HepG2 (cell line): ENCODE results near the gene HELLS. TPM values are rescaled to one million over a fixed set of nuclear protein-coding genes. Genes with fewer than 3 reads are reported as not detected.

Experiments
- FOXA1 ChIP-seq, 2 experiments: fragments of 450-650 bp in 1 of 2; sonication (generic) in 1 of 2; formaldehyde crosslinking in 1 of 2; IDR thresholded peaks; 2 replicates each; pipeline versions ENCODE4 v1.4.0 to v1.6.1; 2016 to 2020; ENCODE audit warnings: missing genetic modification reagents in 1 of 2
- HMGA1 ChIP-seq: sonication (generic); formaldehyde crosslinking; conservative IDR thresholded peaks from 2 replicates; pipeline ENCODE4 v1.4.0; 2020; ENCODE audit warnings: missing genetic modification reagents
- JUN ChIP-seq: sonication (generic); formaldehyde crosslinking; IDR thresholded peaks from 2 replicates; pipeline ENCODE4 v1.4.0; 2020; ENCODE audit warnings: mild to moderate bottlenecking, missing genetic modification reagents
- KLF15 ChIP-seq: sonication (generic); formaldehyde crosslinking; IDR thresholded peaks from 2 replicates; pipeline ENCODE4 v1.8.1; 2023; ENCODE audit warnings: borderline replicate concordance, mild to moderate bottlenecking, inconsistent platforms, missing genetic modification reagents, mixed read lengths
- MLLT10 ChIP-seq: sonication (generic); formaldehyde crosslinking; IDR thresholded peaks from 2 replicates; pipeline ENCODE4 v1.4.0; 2020; ENCODE audit warnings: missing genetic modification reagents
- NCOA2 ChIP-seq: sonication (generic); formaldehyde crosslinking; IDR thresholded peaks from 2 replicates; pipeline ENCODE4 v1.8.0; 2022; ENCODE audit warnings: inconsistent platforms
- NFYC ChIP-seq: IDR thresholded peaks from 2 replicates; pipeline ENCODE4 v1.6.1; 2016; ENCODE audit warnings: missing genetic modification reagents, missing compliant biosample characterization
- POLR2AphosphoS2 ChIP-seq: IDR thresholded peaks from 2 replicates; pipeline ENCODE4 v1.6.1; 2011; ENCODE audit warnings: low read depth, low read length, improper control_type of control experiment
- TSC22D2 ChIP-seq: sonication (generic); formaldehyde crosslinking; IDR thresholded peaks from 2 replicates; pipeline ENCODE4 v1.5.1; 2020; ENCODE audit warnings: missing genetic modification reagents, mild to moderate bottlenecking, borderline replicate concordance
- XRCC5 ChIP-seq: fragments of 200-400 bp; formaldehyde crosslinking; optimal IDR thresholded peaks from 2 replicates; pipeline ENCODE3; 2017; ENCODE audit warnings: mild to moderate bottlenecking, low read length
- ZEB1 ChIP-seq: IDR thresholded peaks from 2 replicates; pipeline ENCODE4 v1.6.1; 2012; ENCODE audit warnings: mild to moderate bottlenecking, low read depth, inconsistent platforms; ENCODE audit not compliant: insufficient replicate concordance
- ZFY ChIP-seq: sonication (generic); formaldehyde crosslinking; IDR thresholded peaks from 2 replicates; pipeline ENCODE4 v1.4.0; 2020; ENCODE audit warnings: missing genetic modification reagents
- ZKSCAN1 ChIP-seq: fragments of 150-350 bp; IDR thresholded peaks from 2 replicates; pipeline ENCODE4 v1.6.1; 2014; ENCODE audit warnings: low read length
- ZNF235 ChIP-seq: sonication (generic); formaldehyde crosslinking; IDR thresholded peaks from 2 replicates; pipeline ENCODE4 v1.8.1; 2023; ENCODE audit warnings: mild to moderate bottlenecking, missing genetic modification reagents, borderline replicate concordance
- ZNF33A ChIP-seq: sonication (generic); formaldehyde crosslinking; IDR thresholded peaks from 2 replicates; pipeline ENCODE4 v1.5.1; 2020; ENCODE audit warnings: missing genetic modification reagents, mild to moderate bottlenecking, moderate library complexity, borderline replicate concordance
- ZNF501 ChIP-seq: sonication (generic); formaldehyde crosslinking; IDR thresholded peaks from 2 replicates; pipeline ENCODE4 v1.5.1; 2020; ENCODE audit warnings: mild to moderate bottlenecking, moderate library complexity, missing genetic modification reagents
- ZNF644 ChIP-seq: IDR thresholded peaks from 2 replicates; pipeline ENCODE4 v1.6.1; 2016; ENCODE audit warnings: low read depth
- ZNF747 ChIP-seq: sonication (generic); formaldehyde crosslinking; IDR thresholded peaks from 2 replicates; pipeline ENCODE4 v1.8.1; 2023; ENCODE audit warnings: missing genetic modification reagents, mild to moderate bottlenecking, borderline replicate concordance
- polyA plus RNA-seq, 8 experiments: library from polyadenylated mRNA; depleted of rRNA in 3 of 8; stranded (reverse) in 7 of 8; unstranded in 1 of 8; fragments of >200 nt; fragmentation: Illumina TruSeq in 4 of 8; extraction: Trizol in 4 of 8; gene quantifications; 2 replicates each; pipeline versions ENCODE4 v1.2.1 to v1.2.3, GENCODE V29; 2011 to 2016; ENCODE audit warnings: low read depth in 4 of 8, missing spikeins in 1 of 8, mixed read lengths in 1 of 8; ENCODE audit not compliant: insufficient read depth in 1 of 8
- total RNA-seq, 5 experiments: library from RNA; depleted of rRNA; stranded (reverse); fragments of >200 nt; fragmentation: Illumina TruSeq; extraction: Trizol; gene quantifications; 2 replicates each; pipeline ENCODE4 v1.2.3, GENCODE V29; 2016; ENCODE audit warnings: low read depth in 1 of 5
- TF ChIP-seq, protein P1 (sequence below): sonication (generic); formaldehyde crosslinking; IDR thresholded peaks from 2 replicates; pipeline ENCODE4 v1.8.0; 2022; ENCODE audit warnings: mild to moderate bottlenecking, missing genetic modification reagents
- TF ChIP-seq, protein P2 (sequence below): sonication (generic); formaldehyde crosslinking; IDR thresholded peaks from 2 replicates; pipeline ENCODE4 v1.5.0; 2020; ENCODE audit warnings: mild to moderate bottlenecking, missing genetic modification reagents
- TF ChIP-seq, protein P3 (sequence below): sonication (generic); formaldehyde crosslinking; IDR thresholded peaks from 2 replicates; pipeline ENCODE4 v1.4.0; 2020; ENCODE audit warnings: missing genetic modification reagents, low read depth, mild to moderate bottlenecking, borderline replicate concordance
- TF ChIP-seq, protein P4 (sequence below): sonication (generic); formaldehyde crosslinking; IDR thresholded peaks from 2 replicates; pipeline ENCODE4 v1.4.0; 2020; ENCODE audit warnings: mild to moderate bottlenecking, missing genetic modification reagents
- TF ChIP-seq, protein P5 (sequence below): IDR thresholded peaks from 2 replicates; pipeline ENCODE4 v1.6.1; 2016; ENCODE audit warnings: missing compliant biosample characterization, missing genetic modification reagents, borderline replicate concordance

The HELLS gene
- total and polyA plus RNA-seq, 2 of the 13 experiments (the other 11 are each of a cell fraction or from before 2014, with no cell fraction given) = 22.6 to 84.6 TPM

DNA sequence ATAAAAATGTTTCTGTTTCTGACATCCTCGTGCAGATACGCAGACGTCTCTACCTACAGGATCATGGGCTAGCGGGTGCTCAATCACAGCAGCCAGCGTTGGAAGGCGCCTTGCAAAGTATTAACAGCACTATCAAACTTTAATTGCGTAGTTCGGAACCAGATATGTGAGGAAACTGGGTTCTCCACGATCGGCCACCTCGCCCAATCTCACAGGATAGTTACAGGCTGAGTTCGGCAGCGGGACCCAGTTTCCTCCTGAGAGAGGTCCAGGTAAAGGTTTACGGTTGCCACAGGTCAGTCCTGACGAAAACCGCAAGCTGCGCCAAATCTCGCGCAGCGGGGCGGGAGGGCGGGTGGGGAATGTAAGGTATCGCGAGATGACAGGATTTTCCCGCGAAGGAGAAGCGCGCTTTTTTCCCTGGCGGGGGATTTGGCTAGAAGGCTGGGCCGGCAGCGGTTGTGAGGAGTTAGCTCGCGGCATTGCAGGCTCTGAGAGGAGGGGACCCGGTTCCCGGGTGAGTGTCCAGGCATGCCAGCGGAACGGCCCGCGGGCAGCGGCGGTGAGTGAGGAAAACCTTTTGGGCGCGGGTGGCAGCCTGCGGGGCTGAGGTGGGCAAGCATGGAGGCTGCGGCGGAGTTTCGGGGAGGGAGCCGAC lies at the start of gene HELLS (continued):
- TF ChIP-seq FOXA1 (IDR thresholded peaks at IDR 0.05) (no peak), FOXA1 (CRISPR knock-in tag; IDR thresholded peaks at IDR 0.05) (no peak), JUN (no peak), ZNF644 (CRISPR knock-in tag) (no peak), ZNF501 (CRISPR knock-in tag) (no peak), HMGA1 (CRISPR knock-in tag) (no peak), POLR2AphosphoS2 (no peak), NFYC (no peak), ZFY (peak; percentile 72), XRCC5 (no peak), ZNF747 (CRISPR knock-in tag) (no peak), MLLT10 (CRISPR knock-in tag) (no peak), ZNF235 (no peak), NCOA2 (CRISPR knock-in tag) (no peak), TSC22D2 (CRISPR knock-in tag) (peak; percentile 46; the same call in 1 of the 2 replicates), KLF15 (CRISPR knock-in tag) (peak; percentile 36; the same call in 1 of the 2 replicates), ZKSCAN1 (no peak), ZEB1 (peak; percentile 93), ZNF33A (CRISPR knock-in tag) (no peak)
- TF ChIP-seq, protein P1, sequence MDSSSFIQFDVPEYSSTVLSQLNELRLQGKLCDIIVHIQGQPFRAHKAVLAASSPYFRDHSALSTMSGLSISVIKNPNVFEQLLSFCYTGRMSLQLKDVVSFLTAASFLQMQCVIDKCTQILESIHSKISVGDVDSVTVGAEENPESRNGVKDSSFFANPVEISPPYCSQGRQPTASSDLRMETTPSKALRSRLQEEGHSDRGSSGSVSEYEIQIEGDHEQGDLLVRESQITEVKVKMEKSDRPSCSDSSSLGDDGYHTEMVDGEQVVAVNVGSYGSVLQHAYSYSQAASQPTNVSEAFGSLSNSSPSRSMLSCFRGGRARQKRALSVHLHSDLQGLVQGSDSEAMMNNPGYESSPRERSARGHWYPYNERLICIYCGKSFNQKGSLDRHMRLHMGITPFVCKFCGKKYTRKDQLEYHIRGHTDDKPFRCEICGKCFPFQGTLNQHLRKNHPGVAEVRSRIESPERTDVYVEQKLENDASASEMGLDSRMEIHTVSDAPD (CRISPR knock-in tag) = no peak
- TF ChIP-seq, protein P2, sequence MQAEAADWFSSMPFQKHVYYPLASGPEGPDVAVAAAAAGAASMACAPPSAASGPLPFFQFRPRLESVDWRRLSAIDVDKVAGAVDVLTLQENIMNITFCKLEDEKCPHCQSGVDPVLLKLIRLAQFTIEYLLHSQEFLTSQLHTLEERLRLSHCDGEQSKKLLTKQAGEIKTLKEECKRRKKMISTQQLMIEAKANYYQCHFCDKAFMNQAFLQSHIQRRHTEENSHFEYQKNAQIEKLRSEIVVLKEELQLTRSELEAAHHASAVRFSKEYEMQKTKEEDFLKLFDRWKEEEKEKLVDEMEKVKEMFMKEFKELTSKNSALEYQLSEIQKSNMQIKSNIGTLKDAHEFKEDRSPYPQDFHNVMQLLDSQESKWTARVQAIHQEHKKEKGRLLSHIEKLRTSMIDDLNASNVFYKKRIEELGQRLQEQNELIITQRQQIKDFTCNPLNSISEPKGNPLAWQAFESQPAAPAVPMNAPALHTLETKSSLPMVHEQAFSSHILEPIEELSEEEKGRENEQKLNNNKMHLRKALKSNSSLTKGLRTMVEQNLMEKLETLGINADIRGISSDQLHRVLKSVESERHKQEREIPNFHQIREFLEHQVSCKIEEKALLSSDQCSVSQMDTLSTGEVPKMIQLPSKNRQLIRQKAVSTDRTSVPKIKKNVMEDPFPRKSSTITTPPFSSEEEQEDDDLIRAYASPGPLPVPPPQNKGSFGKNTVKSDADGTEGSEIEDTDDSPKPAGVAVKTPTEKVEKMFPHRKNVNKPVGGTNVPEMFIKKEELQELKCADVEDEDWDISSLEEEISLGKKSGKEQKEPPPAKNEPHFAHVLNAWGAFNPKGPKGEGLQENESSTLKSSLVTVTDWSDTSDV (CRISPR knock-in tag) = no peak
- TF ChIP-seq, protein P3, sequence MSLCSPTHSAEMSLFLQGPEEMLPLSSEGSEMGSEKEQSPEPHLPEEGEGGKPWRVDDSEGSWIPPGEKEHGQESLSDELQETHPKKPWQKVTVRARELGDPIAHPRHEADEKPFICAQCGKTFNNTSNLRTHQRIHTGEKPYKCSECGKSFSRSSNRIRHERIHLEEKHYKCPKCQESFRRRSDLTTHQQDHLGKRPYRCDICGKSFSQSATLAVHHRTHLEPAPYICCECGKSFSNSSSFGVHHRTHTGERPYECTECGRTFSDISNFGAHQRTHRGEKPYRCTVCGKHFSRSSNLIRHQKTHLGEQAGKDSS (CRISPR knock-in tag) = 0 out of 2 replicates have a peak, but pooled peaks have one; percentile 26
- TF ChIP-seq, protein P4, sequence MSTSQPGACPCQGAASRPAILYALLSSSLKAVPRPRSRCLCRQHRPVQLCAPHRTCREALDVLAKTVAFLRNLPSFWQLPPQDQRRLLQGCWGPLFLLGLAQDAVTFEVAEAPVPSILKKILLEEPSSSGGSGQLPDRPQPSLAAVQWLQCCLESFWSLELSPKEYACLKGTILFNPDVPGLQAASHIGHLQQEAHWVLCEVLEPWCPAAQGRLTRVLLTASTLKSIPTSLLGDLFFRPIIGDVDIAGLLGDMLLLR = no peak
- TF ChIP-seq, protein P5, sequence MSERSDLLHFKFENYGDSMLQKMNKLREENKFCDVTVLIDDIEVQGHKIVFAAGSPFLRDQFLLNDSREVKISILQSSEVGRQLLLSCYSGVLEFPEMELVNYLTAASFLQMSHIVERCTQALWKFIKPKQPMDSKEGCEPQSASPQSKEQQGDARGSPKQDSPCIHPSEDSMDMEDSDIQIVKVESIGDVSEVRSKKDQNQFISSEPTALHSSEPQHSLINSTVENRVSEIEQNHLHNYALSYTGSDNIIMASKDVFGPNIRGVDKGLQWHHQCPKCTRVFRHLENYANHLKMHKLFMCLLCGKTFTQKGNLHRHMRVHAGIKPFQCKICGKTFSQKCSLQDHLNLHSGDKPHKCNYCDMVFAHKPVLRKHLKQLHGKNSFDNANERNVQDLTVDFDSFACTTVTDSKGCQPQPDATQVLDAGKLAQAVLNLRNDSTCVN (CRISPR knock-in tag) = no peak
